HL-60 (cell line): ENCODE measurements around the gene HID1.

ENCODE experiments used
- DNase-seq, 2 experiments: peaks; one replicate each; pipeline ENCODE4 v3.0.0-alpha.2; 2010 to 2020; ENCODE audit warnings: low read depth in 1 of 2, low spot score in 1 of 2
- H3K27ac ChIP-seq: fragments of 250-450 bp; sonication (Bioruptor Pico); replicated peaks from 2 replicates; pipeline ENCODE4 v1.5.1; 2020; ENCODE audit warnings: mild to moderate bottlenecking, moderate library complexity
- H3K27me3 ChIP-seq: fragments of 250-450 bp; sonication (Bioruptor Pico); 2 replicates; pipeline ENCODE4 v1.5.1; 2021; ENCODE audit warnings: mild to moderate bottlenecking, moderate library complexity; ENCODE audit not compliant: insufficient read depth, poor library complexity, severe bottlenecking
- H3K4me3 ChIP-seq: replicated peaks from 2 replicates; pipeline ENCODE4 v1.5.1; 2011; ENCODE audit warnings: mild to moderate bottlenecking, control low read depth, low read length; ENCODE audit not compliant: insufficient read depth
- CTCF ChIP-seq: IDR thresholded peaks from one replicate; pipeline ENCODE4 v1.5.1; 2011; ENCODE audit warnings: low read length, control low read depth, inconsistent platforms; ENCODE audit not compliant: insufficient read depth
- GABPA ChIP-seq: IDR thresholded peaks from 2 replicates; pipeline ENCODE4 v1.6.1; 2012; ENCODE audit warnings: low read depth
- POLR2AphosphoS5 ChIP-seq: IDR thresholded peaks from 2 replicates; pipeline ENCODE4 v1.6.1; 2012; ENCODE audit warnings: low read depth
- REST ChIP-seq: IDR thresholded peaks from 2 replicates; pipeline ENCODE4 v1.6.1; 2012; ENCODE audit warnings: low read depth; ENCODE audit not compliant: insufficient replicate concordance
- SPI1 ChIP-seq: IDR thresholded peaks from 2 replicates; pipeline ENCODE4 v1.6.1; 2012; ENCODE audit warnings: low read depth, mild to moderate bottlenecking, borderline replicate concordance

HID1 gene

GRCh38 chr17:74947041-74947754 is 25.4 kb downstream of the HID1 start:
- Histone ChIP-seq H3K27me3 (no peaks in the 10 kb centered on the region), H3K4me3 (no peak overlapping the region), H3K27ac (no peak overlapping the region)
- DNase-seq: no peak
- no peak for TF ChIP-seq REST
- no peak for TF ChIP-seq CTCF
- no peak for TF ChIP-seq SPI1

DNA sequence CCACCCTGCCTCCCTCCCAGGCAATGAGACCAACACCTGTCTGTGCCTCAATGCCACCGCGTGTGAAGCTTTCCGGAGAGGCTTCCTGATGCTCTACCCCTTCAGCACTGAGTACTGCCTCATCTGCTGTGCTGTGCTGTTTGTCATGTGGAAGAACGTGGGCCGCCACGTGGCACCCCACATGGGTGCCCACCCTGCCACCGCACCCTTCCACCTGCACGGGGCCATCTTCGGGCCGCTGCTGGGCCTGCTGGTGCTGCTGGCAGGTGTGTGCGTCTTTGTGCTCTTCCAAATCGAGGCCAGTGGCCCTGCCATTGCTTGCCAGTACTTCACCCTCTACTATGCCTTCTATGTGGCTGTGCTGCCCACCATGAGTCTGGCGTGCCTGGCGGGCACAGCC is 25.9 kb downstream of the HID1 start:
- Histone ChIP-seq H3K4me3 (no peak overlapping the region), H3K27me3 (peaks cover 2% of the 10 kb centered on the region), H3K27ac (no peak overlapping the region)
- TF ChIP-seq SPI1 (no peak), GABPA (no peak), REST (no peak), CTCF (no peak), POLR2AphosphoS5 (no peak)
- DNase-seq: no peak

GRCh38 chr17:74945543-74945942 is 27.0 kb downstream of the HID1 start:
- Histone ChIP-seq H3K4me3 (no peak overlapping the region), H3K27me3 (peaks cover 2% of the 10 kb centered on the region), H3K27ac (no peak overlapping the region)
- no peak for DNase-seq
- TF ChIP-seq REST (no peak), SPI1 (no peak), CTCF (no peak), POLR2AphosphoS5 (no peak), GABPA (no peak)
